ENCODE results near the gene ELN. TPM values are rescaled to one million over a fixed set of nuclear protein-coding genes. Genes with fewer than 3 reads are reported as not detected.
A peak's percentile ranks its signal among the peaks of the same experiment; 100 is the strongest.

ELN gene
- total and polyA plus RNA-seq, 9 of the 15 experiments (the other 6 are each of a cell fraction or from before 2014, with no cell fraction given) = 0.20 TPM; not detected in 8

GRCh38 chr7:74051629-74052410, 23.8 kb downstream of the ELN start:
- Histone ChIP-seq H2AFZ (ENCODE audit: low read depth, low read length) (no peak overlapping the region), H3K36me3 (ENCODE audit: control insufficient read depth, insufficient read depth, low read length) (no peaks in the 10 kb centered on the region), H3K27me3 (ENCODE audit: control insufficient read depth in 2 of 2, insufficient read depth in 2 of 2, low read length in 2 of 2) (peaks cover 8 to 33% of the 10 kb centered on the region in 2 experiments; a peak in 4 of 5 replicates), H3K27ac (ENCODE audit: extremely low read depth, low read depth, low read length) (no peak overlapping the region), H3K9me3 (replicated peaks; ENCODE audit: control insufficient read depth, insufficient read depth, low read depth, low read length) (no peaks in the 10 kb centered on the region), H3K4me3 (no peak overlapping the region), H3K9ac (ENCODE audit: insufficient read depth in 1 of 2, low read depth in 2 of 2, low read length in 2 of 2) (no peak overlapping the region; a peak in 1 of 4 replicates), H3K4me2 (ENCODE audit: insufficient read depth, low read length) (no peak overlapping the region), H3K9me1 (ENCODE audit: control insufficient read depth, insufficient read depth, low read length) (peaks cover 3% of the 10 kb centered on the region), H4K20me1 (replicated peaks; ENCODE audit: control insufficient read depth, insufficient read depth, low read length) (peaks cover 13% of the 10 kb centered on the region; the same call in 1 of the 2 replicates), H3K79me2 (ENCODE audit: control insufficient read depth, insufficient read depth, low read length) (no peaks in the 10 kb centered on the region), H3K4me1 (replicated peaks in 1 of 2; ENCODE audit: control insufficient read depth in 2 of 2, insufficient read depth in 2 of 2, low read length in 2 of 2) (peaks cover 0 to 16% of the 10 kb centered on the region in 2 experiments; a peak in 2 of 5 replicates)
- peak; percentile 92 for ATAC-seq
- 2% methylated on average over 15 of the region's 16 CpGs for WGBS (ENCODE audit: insufficient coverage, low coverage, missing lambda C conversion rate)
- peak; percentile 75 to 82 (median 79) for DNase-seq (ENCODE audit: extremely low read depth in 1 of 4, low spot score in 3 of 4)
- intact Hi-C loops (cut with micrococcal nuclease) = loop anchor here (5.0 kb wide), 1 partner anchor 350 kb away; no protein-coding TSS in a partner anchor
- ChIA-PET POLR2A (interaction anchor here (0.6 kb wide), 1 partner anchor 48 kb away, joined by 3 read pairs; no protein-coding TSS in a partner anchor), CTCF (ENCODE audit: low intra/inter-chr PET ratio) (interaction anchor here (0.7 to 2.9 kb wide), 4 partner anchors 10 to 348 kb away, joined by 3 to 26 read pairs (median 3); no protein-coding TSS in a partner anchor)
- no TSS peak for BruUV-seq (replicated peaks)
- peak; percentile 74 for FAIRE-seq
- in situ Hi-C loops (cut with MboI) = no loop called here
- TF ChIP-seq CREBBP (IDR thresholded peaks at IDR 0.05; ENCODE audit: low read depth, low read length) (no peak), ZBTB40 (IDR thresholded peaks at IDR 0.05) (no peak), ZBTB40 (CRISPR knock-in tag; IDR thresholded peaks at IDR 0.05) (no peak), CTCF (IDR thresholded peaks at IDR 0.05 in 2 of 3, conservative IDR thresholded peaks at IDR 0.05 in 1 of 3; ENCODE audit: insufficient read depth in 2 of 3, low read depth in 1 of 3, low read length in 3 of 3) (peak; percentile 73 to 83 (median 83)), YY1 (IDR thresholded peaks at IDR 0.05; ENCODE audit: borderline replicate concordance in 1 of 3, control insufficient read depth in 1 of 3, extremely low read depth in 1 of 3, insufficient read depth in 3 of 3, insufficient read length in 1 of 3, insufficient replicate concordance in 2 of 3, low read depth in 1 of 3, low read length in 2 of 3) (no peak), BHLHE40 (IDR thresholded peaks at IDR 0.05; ENCODE audit: low read length) (peak; percentile 28; the same call in 1 of the 2 replicates), RCOR1 (IDR thresholded peaks at IDR 0.05; ENCODE audit: borderline replicate concordance in 1 of 2, low read depth in 2 of 2, low read length in 2 of 2) (peak in 1 of 2 experiments; percentile 17; a peak in 1 of 4 replicates), KHSRP (IDR thresholded peaks at IDR 0.05) (no peak), ZEB2 (IDR thresholded peaks at IDR 0.05) (no peak)
